Type B pancreatic cell (in vitro differentiated cells): ENCODE measurements around the gene UMAD1. TPM values are rescaled to one million over a fixed set of nuclear protein-coding genes. Genes with fewer than 3 reads are reported as not detected.

Source experiments
- DNase-seq: peaks from one replicate; pipeline ENCODE4 v3.0.0; 2021; ENCODE audit warnings: mixed read lengths; ENCODE audit not compliant: unreplicated experiment; ENCODE audit errors: extremely low spot score
- H3K27ac Mint-ChIP-seq: 2 replicates; pipeline ENCODE4 v1.8.0; 2021; ENCODE audit warnings: mild to moderate bottlenecking, mixed read lengths
- H3K27me3 Mint-ChIP-seq: 2 replicates; pipeline ENCODE4 v1.8.0; 2021; ENCODE audit warnings: mixed read lengths
- H3K36me3 Mint-ChIP-seq: 2 replicates; pipeline ENCODE4 v1.8.0; 2021; ENCODE audit warnings: mixed read lengths
- H3K4me1 Mint-ChIP-seq: one replicate; pipeline ENCODE4 v1.8.0; 2021; ENCODE audit warnings: mixed read lengths; ENCODE audit not compliant: unreplicated experiment
- H3K4me3 Mint-ChIP-seq: 2 replicates; pipeline ENCODE4 v1.8.0; 2021; ENCODE audit warnings: mild to moderate bottlenecking, mixed read lengths
- H3K9me3 Mint-ChIP-seq: 2 replicates; pipeline ENCODE4 v1.8.0; 2021; ENCODE audit warnings: mixed read lengths
- CTCF ChIP-seq: fragments of 200-600 bp; sonication (generic); conservative IDR thresholded peaks from 2 replicates; pipeline ENCODE4 v1.5.0; 2021; ENCODE audit warnings: antibody characterized with exemption, mild to moderate bottlenecking
- total RNA-seq: library from RNA; stranded (reverse); gene quantifications from 2 replicates; pipeline ENCODE4 v1.2.1, GENCODE V29; 2021; ENCODE audit warnings: low replicate concordance

Gene UMAD1
- total RNA-seq, 1 donor from 2014 or later, result 9.0 TPM

GRCh38 chr7:7682861-7683260 lies 42.3 kb downstream of the UMAD1 start:
- H3K9me3 Mint-ChIP-seq, result peaks cover 3% of the 10 kb centered on the region
- TF ChIP-seq CTCF, result no peak
- H3K27ac Mint-ChIP-seq, result no peak overlapping the region
- H3K4me1 Mint-ChIP-seq, result peaks cover 21% of the 10 kb centered on the region
- no peak for DNase-seq
- H3K27me3 Mint-ChIP-seq, result no peaks in the 10 kb centered on the region
- peaks cover 7% of the 10 kb centered on the region for H3K36me3 Mint-ChIP-seq
- H3K4me3 Mint-ChIP-seq, result no peak overlapping the region

GRCh38 chr7:7686811-7687508 lies 46.4 kb downstream of the UMAD1 start:
- Mint-ChIP-seq H3K27me3 (no peaks in the 10 kb centered on the region), H3K4me3 (no peak overlapping the region), H3K4me1 (peaks cover 9% of the 10 kb centered on the region), H3K36me3 (peaks cover 5% of the 10 kb centered on the region), H3K9me3 (no peaks in the 10 kb centered on the region), H3K27ac (no peak overlapping the region)
- TF ChIP-seq CTCF, result no peak
- DNase-seq, result no peak

GRCh38 chr7:7687800-7688199 lies 47.2 kb downstream of the UMAD1 start:
- DNase-seq, result no peak
- no peak overlapping the region for H3K27ac Mint-ChIP-seq
- peaks cover 9% of the 10 kb centered on the region for H3K4me1 Mint-ChIP-seq
- peaks cover 8% of the 10 kb centered on the region for H3K36me3 Mint-ChIP-seq
- H3K27me3 Mint-ChIP-seq, result no peaks in the 10 kb centered on the region
- no peak for TF ChIP-seq CTCF
- no peak overlapping the region for H3K4me3 Mint-ChIP-seq
- H3K9me3 Mint-ChIP-seq, result no peaks in the 10 kb centered on the region

- Mint-ChIP-seq H3K9me3 (no peaks in the 10 kb centered on the region), H3K36me3 (peaks cover 8% of the 10 kb centered on the region), H3K4me1 (peaks cover 9% of the 10 kb centered on the region), H3K4me3 (no peak overlapping the region), H3K27ac (no peak overlapping the region), H3K27me3 (no peaks in the 10 kb centered on the region)
- TF ChIP-seq CTCF, result no peak
- no peak for DNase-seq
Observed at GRCh38 chr7:7688310-7688709, 47.8 kb downstream of the UMAD1 start.

- H3K4me3 Mint-ChIP-seq, result no peak overlapping the region
- H3K9me3 Mint-ChIP-seq, result no peaks in the 10 kb centered on the region
- H3K27me3 Mint-ChIP-seq, result no peaks in the 10 kb centered on the region
- H3K36me3 Mint-ChIP-seq, result peaks cover 8% of the 10 kb centered on the region
- peaks cover 9% of the 10 kb centered on the region for H3K4me1 Mint-ChIP-seq
- no peak overlapping the region for H3K27ac Mint-ChIP-seq
- no peak for DNase-seq
- no peak for TF ChIP-seq CTCF
Observed at GRCh38 chr7:7688956-7689355, 48.4 kb downstream of the UMAD1 start.
